GM18861 (cell line): Measurements from ENCODE around the gene CPPED1.

Experiments
- ATAC-seq: cut with Tn5 transposase; IDR thresholded peaks from one replicate; pipeline ENCODE4 v1.9.1; 2021; ENCODE audit not compliant: unreplicated experiment

The CPPED1 gene

DNA sequence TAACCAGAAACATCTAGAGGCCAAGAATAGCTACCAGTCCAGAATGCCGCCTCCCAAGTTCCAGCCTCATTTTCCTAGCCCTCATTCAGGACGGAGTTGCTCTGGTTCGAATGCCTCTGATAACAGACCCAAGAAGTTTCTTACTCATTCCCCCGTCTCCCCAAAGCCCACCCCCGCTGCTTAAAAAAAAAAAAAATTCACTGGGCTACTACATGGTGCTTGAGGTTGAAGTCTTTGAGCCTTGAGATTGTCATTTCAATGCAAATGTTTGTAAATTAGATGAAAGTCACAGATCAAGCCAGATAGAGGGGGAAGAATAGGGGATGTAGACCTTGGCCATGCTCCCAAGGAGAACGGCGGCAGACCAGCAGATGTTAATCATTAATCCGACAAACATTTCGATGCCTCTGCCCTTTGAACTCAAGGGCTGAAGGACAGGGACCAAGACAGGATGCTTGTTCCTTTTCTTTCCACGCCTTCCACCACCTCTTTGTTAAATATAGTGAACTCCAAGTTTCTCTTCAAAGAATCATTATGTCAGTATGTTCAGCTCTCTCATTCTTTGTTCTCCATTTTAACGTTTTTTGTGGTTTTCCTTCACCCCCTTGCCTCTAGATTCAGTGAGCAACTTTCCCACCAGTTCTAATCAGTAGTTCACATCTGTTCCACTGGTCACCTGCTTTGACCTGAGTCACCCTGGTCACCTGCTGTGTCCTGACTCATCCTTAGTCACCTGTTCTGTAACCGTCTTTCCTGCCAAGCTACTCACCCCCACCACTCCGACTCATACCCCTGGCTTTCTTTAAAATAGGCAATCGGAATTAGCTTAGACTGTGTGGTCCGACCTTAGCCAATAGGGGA lies 190.3 kb downstream of the CPPED1 start:
- ATAC-seq = peak; percentile 75

GRCh38 chr16:12612598-12613101 lies 191.0 kb downstream of the CPPED1 start:
- ATAC-seq = no peak

DNA sequence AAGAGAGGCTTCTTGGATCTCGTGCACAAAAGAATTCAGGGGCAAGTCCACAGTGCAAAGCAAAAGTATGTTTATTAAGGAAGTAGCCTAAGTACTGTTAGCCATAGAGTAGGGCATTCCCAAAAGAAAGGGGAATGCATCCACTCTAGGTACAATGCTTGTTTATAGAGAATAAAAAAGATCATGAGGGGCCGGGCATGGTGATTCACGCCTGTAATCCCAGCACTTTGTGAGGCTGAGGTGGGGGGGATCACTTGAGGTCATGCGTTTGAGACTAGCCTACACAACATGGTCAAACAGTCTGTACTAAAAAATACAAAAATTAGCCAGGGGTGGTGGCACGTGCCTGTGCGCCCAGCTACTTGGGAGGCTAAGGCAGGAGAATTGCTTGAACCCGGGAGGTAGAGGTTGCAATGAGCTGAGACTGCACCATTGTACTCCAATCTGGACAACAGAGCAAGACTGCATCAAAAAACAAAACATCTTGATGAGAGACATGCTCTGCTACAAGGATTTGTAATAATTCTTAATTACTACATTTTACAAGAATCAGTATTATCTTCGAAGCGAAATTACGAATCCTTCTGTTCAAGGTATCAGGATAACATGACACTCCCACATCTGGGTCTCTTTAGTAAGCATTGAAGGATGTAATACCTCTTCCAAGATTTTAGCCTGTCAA lies 191.6 kb downstream of the CPPED1 start:
- ATAC-seq = no peak

- no peak for ATAC-seq
Observed at GRCh38 chr16:12611006-12611477, 192.6 kb downstream of the CPPED1 start.

- ATAC-seq = no peak
Observed at GRCh38 chr16:12609937-12610699, 193.6 kb downstream of the CPPED1 start.
